K562 (cell line): ENCODE data around the gene NQO2. TPM values are rescaled to one million over a fixed set of nuclear protein-coding genes. Genes with fewer than 3 reads are reported as not detected.
A peak's percentile ranks its signal among the peaks of the same experiment; 100 is the strongest.

Experiments
- CBX3 ChIP-seq, 2 experiments: IDR thresholded peaks; 1 replicate in 1 of 2; 2 replicates in 1 of 2; pipeline ENCODE4 v1.6.1; 2012; ENCODE audit warnings: inconsistent platforms in 2 of 2, low read length in 2 of 2, borderline replicate concordance in 1 of 2, control low read depth in 1 of 2
- E2F3 ChIP-seq: fragments of 250-450 bp; sonication (Bioruptor Pico); IDR thresholded peaks from 2 replicates; pipeline ENCODE4 v1.4.0; 2020; ENCODE audit warnings: mild to moderate bottlenecking
- E2F4 ChIP-seq: sonication (generic); formaldehyde crosslinking; IDR thresholded peaks from 2 replicates; pipeline ENCODE4 v1.8.0; 2022; ENCODE audit warnings: mild to moderate bottlenecking, low read depth, missing genetic modification reagents
- ELF2 ChIP-seq: fragments of 250-450 bp; sonication (Bioruptor Pico); IDR thresholded peaks from 2 replicates; pipeline ENCODE4 v1.5.0; 2021; ENCODE audit warnings: mild to moderate bottlenecking
- ETS2 ChIP-seq: IDR thresholded peaks from 2 replicates; pipeline ENCODE4 v1.6.1; 2016; ENCODE audit warnings: borderline replicate concordance, missing genetic modification characterization, mild to moderate bottlenecking, moderate library complexity, missing compliant biosample characterization; ENCODE audit not compliant: poor library complexity, severe bottlenecking
- FOXK2 ChIP-seq, 2 experiments: fragments of 450-650 bp; IDR thresholded peaks in 1 of 2; conservative IDR thresholded peaks in 1 of 2; 2 replicates each; pipeline ENCODE4 v1.6.1; 2016; ENCODE audit warnings: low read depth in 2 of 2, mild to moderate bottlenecking in 1 of 2
- HDAC1 ChIP-seq, 2 experiments: fragments of 450-650 bp; IDR thresholded peaks; 2 replicates each; pipeline ENCODE4 v1.6.1; 2016 to 2017; ENCODE audit warnings: inconsistent platforms in 1 of 2, mild to moderate bottlenecking in 1 of 2, moderate library complexity in 1 of 2
- HMBOX1 ChIP-seq: sonication (generic); IDR thresholded peaks from 2 replicates; pipeline ENCODE4 v1.6.1; 2016
- KLF13 ChIP-seq: fragments of 450-650 bp; IDR thresholded peaks from 2 replicates; pipeline ENCODE4 v1.6.1; 2016; ENCODE audit warnings: missing genetic modification characterization, low read depth, mild to moderate bottlenecking, missing compliant biosample characterization, moderate library complexity, borderline replicate concordance
- LEF1 ChIP-seq: fragments of 450-650 bp; IDR thresholded peaks from 2 replicates; pipeline ENCODE4 v1.6.1; 2016; ENCODE audit warnings: mild to moderate bottlenecking
- MEF2A ChIP-seq: IDR thresholded peaks from 2 replicates; pipeline ENCODE4 v1.6.1; 2011; ENCODE audit warnings: low read depth, mild to moderate bottlenecking, low read length, moderate library complexity; ENCODE audit not compliant: control insufficient read depth
- NFE2 ChIP-seq: IDR thresholded peaks from 2 replicates; pipeline ENCODE4 v1.6.1; 2014; ENCODE audit warnings: antibody characterized with exemption, low read depth
- NFIX ChIP-seq: fragments of 250-450 bp; sonication (Bioruptor Pico); IDR thresholded peaks from 2 replicates; pipeline ENCODE4 v1.4.0; 2020; ENCODE audit warnings: low read depth, mild to moderate bottlenecking, moderate library complexity
- RFX7 ChIP-seq: fragments of 250-450 bp; sonication (Bioruptor Pico); IDR thresholded peaks from 2 replicates; pipeline ENCODE4 v1.5.1; 2021; ENCODE audit warnings: mild to moderate bottlenecking
- SMAD3 ChIP-seq: fragments of 450-650 bp; formaldehyde crosslinking; conservative IDR thresholded peaks from 2 replicates; pipeline ENCODE4 v1.4.0; 2020; ENCODE audit warnings: mild to moderate bottlenecking
- TAL1 ChIP-seq: fragments of 450-650 bp; IDR thresholded peaks from 2 replicates; pipeline ENCODE4 v1.6.1; 2016; ENCODE audit warnings: mild to moderate bottlenecking
- TRIM24 ChIP-seq, 2 experiments: fragments of 450-650 bp; IDR thresholded peaks; 2 replicates each; pipeline ENCODE4 v1.6.1; 2016
- ZC3H11A ChIP-seq: IDR thresholded peaks from 2 replicates; pipeline ENCODE4 v1.6.1; 2012; ENCODE audit warnings: low read depth, low read length, improper control_type of control experiment
- ZFP30 ChIP-seq: fragments of 250-450 bp; sonication (Bioruptor Pico); IDR thresholded peaks from 2 replicates; pipeline ENCODE4 v1.8.0; 2022; ENCODE audit warnings: moderate library complexity, mild to moderate bottlenecking, inconsistent platforms, borderline replicate concordance
- ZNF140 ChIP-seq: fragments of 250-450 bp; sonication (Bioruptor Pico); IDR thresholded peaks from 2 replicates; pipeline ENCODE4 v1.8.0; 2021; ENCODE audit warnings: moderate library complexity, mild to moderate bottlenecking, inconsistent platforms
- ZNF384 ChIP-seq: IDR thresholded peaks from 2 replicates; pipeline ENCODE4 v1.6.1; 2012; ENCODE audit warnings: low read depth, low read length, improper control_type of control experiment
- ZNF57 ChIP-seq: fragments of 450-650 bp; formaldehyde crosslinking; IDR thresholded peaks from 2 replicates; pipeline ENCODE4 v1.4.0; 2020; ENCODE audit warnings: mild to moderate bottlenecking, moderate library complexity
- polyA plus RNA-seq, 8 experiments: library from polyadenylated mRNA; depleted of rRNA in 4 of 8; stranded (reverse) in 5 of 8; unstranded in 3 of 8; fragments of >200 nt; fragmentation: Nextera tagmentation in 2 of 8; fragmentation: Illumina TruSeq in 1 of 8; extraction: Ambion mirVana in 2 of 8; extraction: Trizol in 1 of 8; gene quantifications; 2 replicates each; pipeline versions ENCODE4 v1.2.1 to v1.2.3, GENCODE V29; 2011 to 2014; ENCODE audit warnings: inconsistent platforms in 1 of 8, missing spikeins in 1 of 8
- total RNA-seq, 7 experiments: library from RNA; depleted of rRNA in 6 of 7; stranded (reverse); fragments of >200 nt in 6 of 7; fragmentation: Illumina TruSeq in 2 of 7; extraction: Trizol in 2 of 7; gene quantifications; 2 replicates each; pipeline versions ENCODE4 v1.2.1 to v1.2.3, GENCODE V29; 2011 to 2021; ENCODE audit warnings: low replicate concordance in 1 of 7
- TF ChIP-seq, protein P1 (sequence below): fragments of 450-650 bp; formaldehyde crosslinking; IDR thresholded peaks from 2 replicates; pipeline ENCODE4 v1.4.0; 2020; ENCODE audit warnings: mild to moderate bottlenecking, moderate library complexity
- TF ChIP-seq, protein P2 (sequence below): sonication (generic); formaldehyde crosslinking; IDR thresholded peaks from 2 replicates; pipeline ENCODE4 v1.8.1; 2022; ENCODE audit warnings: missing genetic modification reagents

NQO2 gene
- total and polyA plus RNA-seq, 9 of the 15 experiments (the other 6 are each of a cell fraction or from before 2014, with no cell fraction given), result 54.6 to 214 (median 116) TPM

DNA sequence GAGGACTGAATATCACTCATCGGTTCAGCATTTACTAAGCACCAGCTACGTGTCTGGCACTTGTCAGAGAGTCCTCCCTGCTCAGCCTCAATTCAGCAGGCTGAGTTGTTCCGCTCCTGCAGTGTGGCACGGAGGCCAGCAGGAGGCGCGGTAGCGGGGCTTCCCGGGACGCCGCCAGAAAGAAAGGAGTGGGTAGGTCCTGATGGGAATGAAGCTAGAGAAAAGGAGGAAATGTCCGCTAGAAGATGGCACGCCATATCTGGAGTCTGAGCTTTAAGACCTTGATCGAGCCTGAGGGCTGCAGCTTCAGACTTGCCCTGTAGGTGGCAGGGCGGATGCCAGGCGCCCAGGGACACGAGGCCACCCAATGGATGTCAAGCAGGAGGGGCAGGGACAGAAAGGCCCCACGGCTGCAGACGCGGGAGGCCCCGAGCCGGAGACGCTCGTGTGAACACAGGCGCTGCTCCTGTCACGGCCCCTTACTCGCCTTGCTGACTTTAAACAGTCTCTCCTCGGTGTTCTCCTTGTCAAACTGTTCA lies 47.1 kb upstream of the NQO2 start (continued):
- TF ChIP-seq ZNF384 (0 out of 2 replicates have a peak, but pooled peaks have one; percentile 15), NFIX (CRISPR knock-in tag) (no peak), TAL1 (no peak), ETS2 (tag) (no peak), SMAD3 (CRISPR knock-in tag) (no peak), LEF1 (0 out of 2 replicates have a peak, but pooled peaks have one; percentile 30), MEF2A (no peak), E2F4 (CRISPR knock-in tag) (no peak; the same call in 1 of the 2 replicates), ZNF57 (CRISPR knock-in tag) (no peak), ELF2 (CRISPR knock-in tag) (no peak), ZNF140 (CRISPR knock-in tag) (no peak), TRIM24 (IDR thresholded peaks at IDR 0.05) (no peak), KLF13 (tag) (no peak), E2F3 (CRISPR knock-in tag) (no peak), ZC3H11A (no peak), HDAC1 (IDR thresholded peaks at IDR 0.05) (peak in 1 of 2 experiments; percentile 47; a peak in 1 of 4 replicates), RFX7 (CRISPR knock-in tag) (no peak), HMBOX1 (no peak), FOXK2 (conservative IDR thresholded peaks at IDR 0.05 in 1 of 2, IDR thresholded peaks at IDR 0.05 in 1 of 2; ENCODE audit: low read depth in 2 of 2) (no peak), CBX3 (IDR thresholded peaks at IDR 0.05; ENCODE audit: borderline replicate concordance in 1 of 2, low read length in 2 of 2) (peak in 1 of 2 experiments; percentile 84; a peak in 1 of 3 replicates), NFE2 (no peak), ZFP30 (CRISPR knock-in tag) (no peak)
- TF ChIP-seq, protein P1, sequence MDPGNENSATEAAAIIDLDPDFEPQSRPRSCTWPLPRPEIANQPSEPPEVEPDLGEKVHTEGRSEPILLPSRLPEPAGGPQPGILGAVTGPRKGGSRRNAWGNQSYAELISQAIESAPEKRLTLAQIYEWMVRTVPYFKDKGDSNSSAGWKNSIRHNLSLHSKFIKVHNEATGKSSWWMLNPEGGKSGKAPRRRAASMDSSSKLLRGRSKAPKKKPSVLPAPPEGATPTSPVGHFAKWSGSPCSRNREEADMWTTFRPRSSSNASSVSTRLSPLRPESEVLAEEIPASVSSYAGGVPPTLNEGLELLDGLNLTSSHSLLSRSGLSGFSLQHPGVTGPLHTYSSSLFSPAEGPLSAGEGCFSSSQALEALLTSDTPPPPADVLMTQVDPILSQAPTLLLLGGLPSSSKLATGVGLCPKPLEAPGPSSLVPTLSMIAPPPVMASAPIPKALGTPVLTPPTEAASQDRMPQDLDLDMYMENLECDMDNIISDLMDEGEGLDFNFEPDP, result no peak
- TF ChIP-seq, protein P2, sequence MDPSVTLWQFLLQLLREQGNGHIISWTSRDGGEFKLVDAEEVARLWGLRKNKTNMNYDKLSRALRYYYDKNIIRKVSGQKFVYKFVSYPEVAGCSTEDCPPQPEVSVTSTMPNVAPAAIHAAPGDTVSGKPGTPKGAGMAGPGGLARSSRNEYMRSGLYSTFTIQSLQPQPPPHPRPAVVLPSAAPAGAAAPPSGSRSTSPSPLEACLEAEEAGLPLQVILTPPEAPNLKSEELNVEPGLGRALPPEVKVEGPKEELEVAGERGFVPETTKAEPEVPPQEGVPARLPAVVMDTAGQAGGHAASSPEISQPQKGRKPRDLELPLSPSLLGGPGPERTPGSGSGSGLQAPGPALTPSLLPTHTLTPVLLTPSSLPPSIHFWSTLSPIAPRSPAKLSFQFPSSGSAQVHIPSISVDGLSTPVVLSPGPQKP, result no peak
